ENCODE results near the gene ACCSL. TPM values are rescaled to one million over a fixed set of nuclear protein-coding genes. Genes with fewer than 3 reads are reported as not detected.
A peak's percentile ranks its signal among the peaks of the same experiment; 100 is the strongest.

Gene ACCSL
- total and polyA plus RNA-seq, 12 donors, result 0.06 TPM; not detected in 11

DNA sequence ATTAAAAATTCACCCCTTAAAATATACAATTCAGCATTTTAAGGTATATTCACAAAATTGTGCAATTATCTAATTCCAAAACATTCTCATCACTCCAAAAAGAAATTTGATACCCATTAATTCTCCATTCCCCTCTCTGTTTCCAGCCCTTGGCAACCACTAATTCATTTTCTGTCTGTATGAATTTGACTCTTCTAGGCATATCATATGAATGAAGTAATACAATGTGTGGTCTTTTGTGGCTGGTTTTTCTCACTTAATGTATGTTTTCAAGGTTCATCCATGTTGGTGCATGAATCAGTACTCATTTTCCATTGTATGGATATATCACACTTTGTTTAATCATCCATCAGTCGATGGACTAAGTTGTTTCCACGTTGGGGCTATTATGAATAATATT is 29.0 kb upstream of the ACCSL start:
- TF ChIP-seq POLR2A (IDR thresholded peaks at IDR 0.05), result no peak
- TF ChIP-seq CTCF (IDR thresholded peaks at IDR 0.05), result no peak
- 67 to 88% (median 77%) methylated on average over 2 of the region's 2 CpGs for WGBS, 4 donors
- no peak for DNase-seq
- Histone ChIP-seq H3K36me3 (replicated peaks in 1 of 2) (no peaks in the 10 kb centered on the region), H3K27me3 (no peaks in the 10 kb centered on the region), H3K4me3 (no peak overlapping the region), H3K9me3 (replicated peaks in 1 of 3) (no peaks in the 10 kb centered on the region), H3K27ac (peak overlapping the region in 1 of 5 donors; percentile 83), H3K4me1 (replicated peaks in 1 of 2) (peaks cover 26 to 44% of the 10 kb centered on the region in 2 donors)
- intact Hi-C loops (cut with DNase I), result no loop called here

GRCh38 chr11:44024977-44025376 is 22.8 kb upstream of the ACCSL start:
- H3K4me3 ChIP-seq, result no peak overlapping the region
- no peaks in the 10 kb centered on the region for H3K27me3 ChIP-seq
- peaks cover under 1 to 10% of the 10 kb centered on the region in 2 donors for H3K4me1 ChIP-seq (replicated peaks in 1 of 2)
- no peak for DNase-seq
- 92 to 96% (median 93%) methylated on average over 1 of the region's 1 CpG for WGBS, 4 donors
- intact Hi-C loops (cut with DNase I), result no loop called here
- H3K9me3 ChIP-seq (replicated peaks in 1 of 3), result no peaks in the 10 kb centered on the region
- H3K36me3 ChIP-seq (replicated peaks in 1 of 2), result no peaks in the 10 kb centered on the region
- no peak overlapping the region for H3K27ac ChIP-seq
- TF ChIP-seq POLR2A (IDR thresholded peaks at IDR 0.05) (no peak), CTCF (IDR thresholded peaks at IDR 0.05) (no peak)

DNA sequence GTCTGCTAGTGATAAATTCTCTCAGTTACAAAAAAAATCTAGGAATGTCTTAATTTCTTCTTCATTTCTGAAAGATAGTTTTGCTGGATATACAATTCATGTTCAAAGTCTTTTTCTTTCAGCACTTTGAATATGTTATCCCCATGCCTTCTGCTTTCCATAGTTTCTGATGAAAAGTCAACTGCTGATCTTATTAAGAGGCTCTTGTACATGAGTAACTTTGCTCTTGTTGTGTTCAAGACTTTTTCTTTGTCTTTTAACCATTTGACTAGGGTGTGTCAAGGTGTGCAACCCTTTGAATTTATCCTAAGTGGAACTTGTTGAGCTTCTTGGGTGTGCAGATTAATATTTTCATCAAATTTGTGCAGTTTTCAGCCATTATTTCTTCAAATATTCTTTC is 22.1 kb upstream of the ACCSL start:
- intact Hi-C loops (cut with DNase I), result no loop called here
- TF ChIP-seq POLR2A (IDR thresholded peaks at IDR 0.05), result no peak
- Histone ChIP-seq H3K9me3 (replicated peaks in 1 of 3) (no peaks in the 10 kb centered on the region), H3K27ac (no peak overlapping the region), H3K36me3 (replicated peaks in 1 of 2) (no peaks in the 10 kb centered on the region), H3K4me1 (replicated peaks in 1 of 2) (peaks cover 7 to 15% of the 10 kb centered on the region in 2 donors), H3K27me3 (no peaks in the 10 kb centered on the region), H3K4me3 (no peak overlapping the region)
- DNase-seq, result no peak

DNA sequence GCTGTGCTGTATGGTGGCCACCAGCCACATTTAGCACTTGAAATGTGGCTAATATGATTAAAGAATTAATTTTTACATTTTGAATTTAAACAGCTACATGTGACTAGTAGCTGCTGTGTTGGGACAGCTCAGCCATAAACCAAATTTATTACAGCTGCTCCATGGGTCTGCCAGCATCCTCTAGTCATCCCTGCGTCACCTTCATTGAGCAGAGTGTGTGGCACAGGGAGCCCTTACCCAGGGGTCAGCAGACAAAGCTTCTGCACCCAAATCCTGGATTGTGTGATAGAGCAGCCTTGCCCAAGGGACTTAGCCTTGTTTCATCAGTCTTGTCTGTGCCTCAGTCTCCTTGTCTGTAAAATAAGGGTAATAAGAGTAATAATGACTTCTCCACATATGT is 19.4 kb upstream of the ACCSL start:
- Histone ChIP-seq H3K9me3 (replicated peaks in 1 of 3) (no peaks in the 10 kb centered on the region), H3K4me3 (no peak overlapping the region), H3K27me3 (no peaks in the 10 kb centered on the region), H3K36me3 (replicated peaks in 1 of 2) (no peaks in the 10 kb centered on the region), H3K27ac (no peak overlapping the region), H3K4me1 (replicated peaks in 1 of 2) (peaks cover 13 to 40% of the 10 kb centered on the region in 2 donors)
- peak in 1 of 7 donors; percentile 40 for DNase-seq
- intact Hi-C loops (cut with DNase I), result no loop called here
- WGBS, 4 donors, result 85 to 100% (median 97%) methylated on average over 1 of the region's 1 CpG
- TF ChIP-seq POLR2A (IDR thresholded peaks at IDR 0.05), result no peak

DNA sequence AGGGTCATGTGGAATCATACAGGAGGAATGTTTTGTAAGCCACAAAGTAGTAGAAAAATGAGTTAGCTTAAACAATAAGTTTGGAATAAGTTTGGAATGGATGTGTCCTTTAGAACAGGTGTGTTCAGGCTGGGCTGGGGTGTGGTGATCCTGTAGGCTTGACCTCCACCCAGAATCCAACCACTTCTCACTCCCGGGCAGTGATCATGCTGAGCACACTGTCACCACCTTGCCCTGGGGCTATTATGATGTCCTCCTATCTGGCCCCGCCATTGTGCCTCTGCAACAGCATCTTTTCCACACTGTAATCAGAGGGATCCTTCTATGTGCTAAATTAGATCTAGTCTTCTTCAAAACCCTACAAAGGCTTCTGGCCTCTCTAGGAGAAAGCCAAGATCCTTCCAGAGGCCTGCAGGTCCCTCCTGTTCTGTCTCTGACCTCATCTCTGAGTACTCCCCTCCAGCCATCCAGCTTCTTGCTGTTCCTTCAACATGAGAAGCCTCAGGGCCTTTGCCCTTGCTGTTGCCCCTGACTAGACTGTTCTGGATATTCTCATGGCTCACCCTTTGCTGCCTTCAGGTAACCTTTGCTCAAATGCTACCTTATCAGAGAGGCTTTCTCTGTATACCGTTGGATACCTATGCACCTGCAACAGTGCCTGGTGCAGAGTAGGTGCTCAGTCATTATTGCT is 18.8 kb upstream of the ACCSL start:
- no peaks in the 10 kb centered on the region for H3K9me3 ChIP-seq (replicated peaks in 1 of 3)
- H3K4me1 ChIP-seq (replicated peaks in 1 of 2), result peaks cover 13 to 40% of the 10 kb centered on the region in 2 donors
- no peaks in the 10 kb centered on the region for H3K27me3 ChIP-seq
- peak in 1 of 7 donors; percentile 48 for DNase-seq
- peak overlapping the region in 1 of 5 donors; percentile 93 for H3K27ac ChIP-seq
- TF ChIP-seq POLR2A (IDR thresholded peaks at IDR 0.05) (no peak), CTCF (IDR thresholded peaks at IDR 0.05) (no peak)
- WGBS, 4 donors, result 91 to 98% (median 94%) methylated on average over 3 of the region's 3 CpGs
- no peaks in the 10 kb centered on the region for H3K36me3 ChIP-seq (replicated peaks in 1 of 2)
- no peak overlapping the region for H3K4me3 ChIP-seq
- intact Hi-C loops (cut with DNase I), result no loop called here

Data from adrenal gland (tissue), 12 donors.